HepG2 (cell line): ENCODE measurements around the gene ZNF84. TPM values are rescaled to one million over a fixed set of nuclear protein-coding genes. Genes with fewer than 3 reads are reported as not detected.

Source experiments
- CHD2 ChIP-seq: IDR thresholded peaks from 2 replicates; pipeline ENCODE4 v1.6.1; 2011; ENCODE audit warnings: low read depth, low read length, improper control_type of control experiment
- CREB1 ChIP-seq, 2 experiments: fragments of 450-650 bp in 1 of 2; IDR thresholded peaks; 2 replicates each; pipeline ENCODE4 v1.6.1; 2016 to 2017; ENCODE audit warnings: control low read depth in 1 of 2, mild to moderate bottlenecking in 1 of 2, missing compliant biosample characterization in 1 of 2, missing genetic modification characterization in 1 of 2
- FOXP1 ChIP-seq, 2 experiments: fragments of 450-650 bp in 1 of 2; IDR thresholded peaks; 2 replicates each; pipeline ENCODE4 v1.6.1; 2017 to 2018; ENCODE audit warnings: antibody characterized with exemption in 1 of 2
- GABPA ChIP-seq, 2 experiments: IDR thresholded peaks; 2 replicates each; pipeline ENCODE4 v1.6.1; 2011 to 2016; ENCODE audit warnings: low read depth in 2 of 2, low read length in 1 of 2, missing biosample characterization in 1 of 2, missing genetic modification characterization in 1 of 2
- HDAC1 ChIP-seq: sonication (generic); formaldehyde crosslinking; IDR thresholded peaks from 2 replicates; pipeline ENCODE4 v1.5.1; 2020; ENCODE audit warnings: mild to moderate bottlenecking, missing genetic modification reagents
- KAT8 ChIP-seq: IDR thresholded peaks from 2 replicates; pipeline ENCODE4 v1.6.1; 2016; ENCODE audit warnings: missing genetic modification reagents, missing compliant biosample characterization
- KLF6 ChIP-seq: IDR thresholded peaks from 2 replicates; pipeline ENCODE4 v1.8.0; 2016; ENCODE audit warnings: missing biosample characterization, missing genetic modification reagents
- NONO ChIP-seq, 2 experiments: fragments of 450-650 bp in 1 of 2; sonication (generic) in 1 of 2; formaldehyde crosslinking in 1 of 2; IDR thresholded peaks in 1 of 2; conservative IDR thresholded peaks in 1 of 2; 2 replicates each; pipeline versions ENCODE4 v1.6.1 to v1.8.0; 2017 to 2022; ENCODE audit warnings: mild to moderate bottlenecking in 1 of 2, missing genetic modification reagents in 1 of 2, moderate library complexity in 1 of 2
- PRMT3 ChIP-seq: sonication (generic); formaldehyde crosslinking; IDR thresholded peaks from 2 replicates; pipeline ENCODE4 v1.8.1; 2022; ENCODE audit warnings: low read depth, mild to moderate bottlenecking, moderate library complexity, missing genetic modification reagents, borderline replicate concordance
- SIN3B ChIP-seq: fragments of 150-350 bp; IDR thresholded peaks from 2 replicates; pipeline ENCODE4 v1.6.1; 2014; ENCODE audit warnings: low read length
- SIX1 ChIP-seq: sonication (generic); formaldehyde crosslinking; IDR thresholded peaks from 2 replicates; pipeline ENCODE4 v1.4.0; 2020; ENCODE audit warnings: missing genetic modification reagents, borderline replicate concordance
- ZNF256 ChIP-seq: sonication (generic); formaldehyde crosslinking; conservative IDR thresholded peaks from 2 replicates; pipeline ENCODE4 v1.4.0; 2020; ENCODE audit warnings: missing genetic modification reagents
- ZNF263 ChIP-seq: sonication (generic); formaldehyde crosslinking; IDR thresholded peaks from 2 replicates; pipeline ENCODE4 v1.4.0; 2020; ENCODE audit warnings: missing genetic modification reagents
- ZNF441 ChIP-seq: sonication (generic); formaldehyde crosslinking; IDR thresholded peaks from 2 replicates; pipeline ENCODE4 v1.7.0; 2021; ENCODE audit warnings: missing genetic modification reagents, borderline replicate concordance
- ZNF776 ChIP-seq: sonication (generic); formaldehyde crosslinking; IDR thresholded peaks from 2 replicates; pipeline ENCODE4 v1.4.0; 2020; ENCODE audit warnings: mild to moderate bottlenecking, missing genetic modification reagents
- ZNF850 ChIP-seq: sonication (generic); formaldehyde crosslinking; conservative IDR thresholded peaks from 2 replicates; pipeline ENCODE4 v1.9.0; 2021; ENCODE audit warnings: mild to moderate bottlenecking, missing genetic modification reagents
- ZSCAN31 ChIP-seq: sonication (generic); formaldehyde crosslinking; IDR thresholded peaks from 2 replicates; pipeline ENCODE4 v1.5.0; 2020; ENCODE audit warnings: low read depth, mild to moderate bottlenecking, missing genetic modification reagents
- polyA plus RNA-seq, 8 experiments: library from polyadenylated mRNA; depleted of rRNA in 3 of 8; stranded (reverse) in 7 of 8; unstranded in 1 of 8; fragments of >200 nt; fragmentation: Illumina TruSeq in 4 of 8; extraction: Trizol in 4 of 8; gene quantifications; 2 replicates each; pipeline versions ENCODE4 v1.2.1 to v1.2.3, GENCODE V29; 2011 to 2016; ENCODE audit warnings: low read depth in 4 of 8, missing spikeins in 1 of 8, mixed read lengths in 1 of 8; ENCODE audit not compliant: insufficient read depth in 1 of 8
- total RNA-seq, 5 experiments: library from RNA; depleted of rRNA; stranded (reverse); fragments of >200 nt; fragmentation: Illumina TruSeq; extraction: Trizol; gene quantifications; 2 replicates each; pipeline ENCODE4 v1.2.3, GENCODE V29; 2016; ENCODE audit warnings: low read depth in 1 of 5
- TF ChIP-seq, protein P1 (sequence below): sonication (generic); formaldehyde crosslinking; IDR thresholded peaks from 2 replicates; pipeline ENCODE4 v1.5.0; 2020; ENCODE audit warnings: mild to moderate bottlenecking, missing genetic modification reagents
- TF ChIP-seq, protein P2 (sequence below): sonication (generic); formaldehyde crosslinking; IDR thresholded peaks from 2 replicates; pipeline ENCODE4 v1.4.0; 2020; ENCODE audit warnings: mild to moderate bottlenecking, missing genetic modification reagents
- TF ChIP-seq, protein P3 (sequence below): sonication (generic); formaldehyde crosslinking; IDR thresholded peaks from 2 replicates; pipeline ENCODE4 v1.8.0; 2022; ENCODE audit warnings: missing genetic modification reagents, mild to moderate bottlenecking, borderline replicate concordance
- TF ChIP-seq, protein P4 (sequence below): sonication (generic); formaldehyde crosslinking; IDR thresholded peaks from 2 replicates; pipeline ENCODE4 v1.4.0; 2020; ENCODE audit warnings: mild to moderate bottlenecking, missing genetic modification reagents
- TF ChIP-seq, protein P5 (sequence below): sonication (generic); formaldehyde crosslinking; IDR thresholded peaks from 2 replicates; pipeline ENCODE4 v1.9.0; 2021; ENCODE audit warnings: missing genetic modification reagents, borderline replicate concordance

ZNF84 gene
- total and polyA plus RNA-seq, 2 of the 13 experiments (the other 11 are each of a cell fraction or from before 2014, with no cell fraction given): 15.5 to 21.8 TPM

DNA sequence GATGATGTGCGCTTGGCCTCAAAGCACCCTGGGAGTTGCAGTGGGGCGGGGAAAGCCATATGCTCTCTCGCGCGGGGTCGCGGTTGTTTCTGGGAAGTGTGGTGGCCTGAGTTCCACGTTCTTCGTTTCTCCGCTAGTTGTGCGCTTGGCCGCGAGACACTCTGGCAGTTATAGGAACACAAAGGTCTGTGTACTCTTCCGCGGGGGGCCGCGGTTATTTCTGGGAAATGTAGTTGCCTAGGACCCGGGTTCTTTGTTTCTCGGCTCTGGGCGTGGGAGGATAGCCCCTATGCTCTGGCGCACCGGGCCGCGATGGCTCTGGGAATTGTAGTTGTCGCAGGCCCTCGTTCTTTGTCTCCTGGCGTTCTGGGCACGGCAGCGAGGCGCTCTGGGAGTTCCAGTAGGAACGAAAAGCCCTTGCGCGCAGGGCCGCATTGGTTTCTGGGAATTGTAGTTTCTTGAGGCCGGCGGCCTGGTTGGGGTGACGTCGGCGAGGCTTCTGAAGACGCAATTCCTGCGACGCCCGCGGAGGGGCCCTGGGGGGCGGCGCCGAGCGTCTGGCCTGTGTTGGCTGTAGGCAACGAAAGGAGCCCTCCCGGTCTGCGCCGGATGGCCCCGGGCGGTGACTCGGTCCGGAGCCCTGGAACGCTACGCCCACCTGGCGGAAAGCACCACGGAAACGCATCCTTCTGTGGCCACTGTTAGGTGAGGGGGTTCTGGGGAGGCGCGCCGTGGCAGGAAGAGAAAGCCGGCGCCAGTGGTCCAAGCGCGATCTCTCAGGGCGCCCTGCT lies 43.3 kb downstream of the ZNF84 start, which contains the start of gene ZNF140 (continued):
- TF ChIP-seq, protein P1, sequence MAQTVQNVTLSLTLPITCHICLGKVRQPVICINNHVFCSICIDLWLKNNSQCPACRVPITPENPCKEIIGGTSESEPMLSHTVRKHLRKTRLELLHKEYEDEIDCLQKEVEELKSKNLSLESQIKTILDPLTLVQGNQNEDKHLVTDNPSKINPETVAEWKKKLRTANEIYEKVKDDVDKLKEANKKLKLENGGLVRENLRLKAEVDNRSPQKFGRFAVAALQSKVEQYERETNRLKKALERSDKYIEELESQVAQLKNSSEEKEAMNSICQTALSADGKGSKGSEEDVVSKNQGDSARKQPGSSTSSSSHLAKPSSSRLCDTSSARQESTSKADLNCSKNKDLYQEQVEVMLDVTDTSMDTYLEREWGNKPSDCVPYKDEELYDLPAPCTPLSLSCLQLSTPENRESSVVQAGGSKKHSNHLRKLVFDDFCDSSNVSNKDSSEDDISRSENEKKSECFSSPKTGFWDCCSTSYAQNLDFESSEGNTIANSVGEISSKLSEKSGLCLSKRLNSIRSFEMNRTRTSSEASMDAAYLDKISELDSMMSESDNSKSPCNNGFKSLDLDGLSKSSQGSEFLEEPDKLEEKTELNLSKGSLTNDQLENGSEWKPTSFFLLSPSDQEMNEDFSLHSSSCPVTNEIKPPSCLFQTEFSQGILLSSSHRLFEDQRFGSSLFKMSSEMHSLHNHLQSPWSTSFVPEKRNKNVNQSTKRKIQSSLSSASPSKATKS (CRISPR knock-in tag): no peak
- TF ChIP-seq GABPA (IDR thresholded peaks at IDR 0.05; ENCODE audit: low read depth, low read length) (no peak; the same call in 1 of the 2 replicates), GABPA (CRISPR knock-in tag; IDR thresholded peaks at IDR 0.05; ENCODE audit: low read depth) (peak; percentile 76), SIN3B (no peak; the same call in 1 of the 2 replicates), ZNF850 (CRISPR knock-in tag) (no peak), ZNF263 (no peak), PRMT3 (no peak), ZNF441 (CRISPR knock-in tag) (no peak), ZNF776 (no peak), ZNF256 (peak; percentile 7; the same call in 1 of the 2 replicates), KLF6 (no peak), CHD2 (peak; percentile 75; the same call in 1 of the 2 replicates), CREB1 (IDR thresholded peaks at IDR 0.05) (peak; percentile 90), CREB1 (CRISPR knock-in tag; IDR thresholded peaks at IDR 0.05) (peak; percentile 93), ZSCAN31 (CRISPR knock-in tag) (no peak), NONO (IDR thresholded peaks at IDR 0.05) (no peak), NONO (CRISPR knock-in tag; conservative IDR thresholded peaks at IDR 0.05) (peak; percentile 75), FOXP1 (IDR thresholded peaks at IDR 0.05) (no peak), FOXP1 (CRISPR knock-in tag; IDR thresholded peaks at IDR 0.05) (no peak; the same call in 1 of the 2 replicates), HDAC1 (CRISPR knock-in tag) (peak; percentile 18), KAT8 (peak; percentile 81), SIX1 (no peak)
- TF ChIP-seq, protein P2, sequence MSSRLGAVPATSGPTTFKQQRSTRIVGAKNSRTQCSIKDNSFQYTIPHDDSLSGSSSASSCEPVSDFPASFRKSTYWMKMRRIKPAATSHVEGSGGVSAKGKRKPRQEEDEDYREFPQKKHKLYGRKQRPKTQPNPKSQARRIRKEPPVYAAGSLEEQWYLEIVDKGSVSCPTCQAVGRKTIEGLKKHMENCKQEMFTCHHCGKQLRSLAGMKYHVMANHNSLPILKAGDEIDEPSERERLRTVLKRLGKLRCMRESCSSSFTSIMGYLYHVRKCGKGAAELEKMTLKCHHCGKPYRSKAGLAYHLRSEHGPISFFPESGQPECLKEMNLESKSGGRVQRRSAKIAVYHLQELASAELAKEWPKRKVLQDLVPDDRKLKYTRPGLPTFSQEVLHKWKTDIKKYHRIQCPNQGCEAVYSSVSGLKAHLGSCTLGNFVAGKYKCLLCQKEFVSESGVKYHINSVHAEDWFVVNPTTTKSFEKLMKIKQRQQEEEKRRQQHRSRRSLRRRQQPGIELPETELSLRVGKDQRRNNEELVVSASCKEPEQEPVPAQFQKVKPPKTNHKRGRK (CRISPR knock-in tag): no peak
- TF ChIP-seq, protein P3, sequence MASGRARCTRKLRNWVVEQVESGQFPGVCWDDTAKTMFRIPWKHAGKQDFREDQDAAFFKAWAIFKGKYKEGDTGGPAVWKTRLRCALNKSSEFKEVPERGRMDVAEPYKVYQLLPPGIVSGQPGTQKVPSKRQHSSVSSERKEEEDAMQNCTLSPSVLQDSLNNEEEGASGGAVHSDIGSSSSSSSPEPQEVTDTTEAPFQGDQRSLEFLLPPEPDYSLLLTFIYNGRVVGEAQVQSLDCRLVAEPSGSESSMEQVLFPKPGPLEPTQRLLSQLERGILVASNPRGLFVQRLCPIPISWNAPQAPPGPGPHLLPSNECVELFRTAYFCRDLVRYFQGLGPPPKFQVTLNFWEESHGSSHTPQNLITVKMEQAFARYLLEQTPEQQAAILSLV (CRISPR knock-in tag): no peak; the same call in 1 of the 2 replicates
- TF ChIP-seq, protein P4, sequence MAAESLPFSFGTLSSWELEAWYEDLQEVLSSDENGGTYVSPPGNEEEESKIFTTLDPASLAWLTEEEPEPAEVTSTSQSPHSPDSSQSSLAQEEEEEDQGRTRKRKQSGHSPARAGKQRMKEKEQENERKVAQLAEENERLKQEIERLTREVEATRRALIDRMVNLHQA: 0 out of 2 replicates have a peak, but pooled peaks have one; percentile 39
- TF ChIP-seq, protein P5, sequence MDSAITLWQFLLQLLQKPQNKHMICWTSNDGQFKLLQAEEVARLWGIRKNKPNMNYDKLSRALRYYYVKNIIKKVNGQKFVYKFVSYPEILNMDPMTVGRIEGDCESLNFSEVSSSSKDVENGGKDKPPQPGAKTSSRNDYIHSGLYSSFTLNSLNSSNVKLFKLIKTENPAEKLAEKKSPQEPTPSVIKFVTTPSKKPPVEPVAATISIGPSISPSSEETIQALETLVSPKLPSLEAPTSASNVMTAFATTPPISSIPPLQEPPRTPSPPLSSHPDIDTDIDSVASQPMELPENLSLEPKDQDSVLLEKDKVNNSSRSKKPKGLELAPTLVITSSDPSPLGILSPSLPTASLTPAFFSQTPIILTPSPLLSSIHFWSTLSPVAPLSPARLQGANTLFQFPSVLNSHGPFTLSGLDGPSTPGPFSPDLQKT: no peak
